NOMO-1 treated with dmso at 0.1 percent for 144 hours (cell line): ENCODE measurements around the gene KIF5A.
A peak's percentile ranks its signal among the peaks of the same experiment; 100 is the strongest.

Source experiments
- DNase-seq: peaks from one replicate; lab custom pipeline; 2025; ENCODE audit not compliant: unreplicated experiment; lab: John Stamatoyannopoulos, UW

KIF5A gene

DNA sequence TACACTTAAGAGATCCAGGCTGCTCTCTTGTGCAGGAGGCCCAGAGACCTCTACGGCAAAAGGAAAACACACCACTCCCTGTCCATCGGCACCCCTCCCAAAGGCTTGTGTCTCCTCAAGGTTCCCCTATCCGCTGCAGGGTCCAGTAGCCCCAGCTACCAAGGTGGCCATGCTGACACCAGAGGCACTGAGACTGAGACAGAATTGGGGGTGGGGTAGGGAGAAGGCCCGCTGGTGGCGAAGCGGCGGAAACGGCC, 30.1 kb upstream of the KIF5A start:
- no peak for DNase-seq

GRCh38 chr12:57520053-57520818, 29.6 kb upstream of the KIF5A start, which contains the start of gene DDIT3:
DDIT3 (minus strand) TSS chr12:57520514; CDS start chr12:57517406, 3,108 bp downstream.
- DNase-seq: peak; percentile 93

DNA sequence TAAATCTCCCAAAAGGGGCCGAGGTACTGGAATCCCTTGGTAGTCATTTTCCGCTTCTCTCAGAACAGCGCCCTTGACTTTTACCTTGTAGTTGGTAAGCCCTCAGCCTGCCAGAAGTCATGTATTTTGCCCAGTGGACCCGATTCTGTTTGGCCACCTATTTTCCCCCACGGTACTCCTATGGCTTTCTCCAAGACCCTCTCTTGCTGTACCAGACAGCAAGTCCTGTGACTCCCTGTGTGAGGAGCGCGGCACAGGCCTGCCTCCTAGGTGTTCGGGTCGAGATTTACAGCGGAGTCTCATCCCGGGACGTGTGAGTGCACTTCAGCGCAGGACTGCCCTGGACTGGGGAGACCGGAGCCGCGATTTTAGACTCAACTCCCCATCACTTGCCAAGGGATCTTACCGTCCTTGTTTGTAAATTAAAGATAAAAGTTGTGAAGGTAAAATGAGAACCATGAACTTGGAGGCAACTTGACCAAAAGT, 28.3 kb upstream of the KIF5A start:
- no peak for DNase-seq

GRCh38 chr12:57522011-57522886, 27.6 kb upstream of the KIF5A start, which contains the start of gene MBD6:
MBD6 (plus strand) TSS chr12:57522824; CDS start chr12:57524304, 1,480 bp downstream.
- DNase-seq: peak; percentile 88

- DNase-seq: peak; percentile 80
Observed at GRCh38 chr12:57522887-57523705, 26.7 kb upstream of the KIF5A start.

DNA sequence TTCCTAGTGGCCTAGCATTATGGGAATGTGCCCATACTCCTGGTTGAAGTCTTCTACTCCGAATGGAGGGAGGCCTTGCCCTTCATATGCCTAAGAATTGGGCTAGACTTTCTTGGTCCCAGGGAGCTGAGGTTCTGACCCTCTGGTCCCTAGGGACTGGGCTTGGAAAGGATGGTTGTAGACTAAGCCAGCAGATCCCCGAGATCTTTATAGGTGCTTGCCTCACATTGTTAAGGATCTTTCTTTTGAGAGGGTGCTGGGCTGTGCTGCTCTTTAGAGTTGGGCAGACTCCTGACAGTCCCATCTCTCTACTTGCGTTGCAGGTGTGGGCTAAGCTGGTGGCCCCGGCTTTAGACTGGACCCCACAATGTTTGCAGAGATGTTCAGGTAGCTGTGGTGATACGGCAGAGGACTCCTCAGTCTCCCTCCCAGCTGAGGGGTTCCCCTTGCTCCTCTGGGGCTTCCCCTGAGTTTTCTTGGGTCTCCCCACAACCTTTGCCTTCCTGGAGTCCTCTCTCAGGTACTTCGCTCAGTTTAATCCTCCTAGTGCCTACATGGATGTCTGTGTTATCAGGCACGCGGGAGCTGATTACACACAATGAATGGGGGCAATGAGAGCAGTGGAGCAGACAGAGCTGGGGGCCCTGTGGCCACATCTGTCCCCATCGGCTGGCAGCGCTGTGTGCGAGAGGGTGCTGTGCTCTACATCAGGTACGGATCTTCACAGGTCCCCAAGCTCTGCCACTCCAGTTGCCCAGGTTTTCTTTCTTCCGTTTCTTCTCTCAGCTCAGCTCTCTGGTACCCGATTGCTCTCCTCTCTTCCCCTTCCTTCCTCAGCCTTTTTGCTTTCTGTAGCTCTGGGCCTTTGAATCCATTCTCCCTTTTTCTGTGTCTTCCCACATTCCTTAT, 25.9 kb upstream of the KIF5A start:
- DNase-seq: no peak

DNA sequence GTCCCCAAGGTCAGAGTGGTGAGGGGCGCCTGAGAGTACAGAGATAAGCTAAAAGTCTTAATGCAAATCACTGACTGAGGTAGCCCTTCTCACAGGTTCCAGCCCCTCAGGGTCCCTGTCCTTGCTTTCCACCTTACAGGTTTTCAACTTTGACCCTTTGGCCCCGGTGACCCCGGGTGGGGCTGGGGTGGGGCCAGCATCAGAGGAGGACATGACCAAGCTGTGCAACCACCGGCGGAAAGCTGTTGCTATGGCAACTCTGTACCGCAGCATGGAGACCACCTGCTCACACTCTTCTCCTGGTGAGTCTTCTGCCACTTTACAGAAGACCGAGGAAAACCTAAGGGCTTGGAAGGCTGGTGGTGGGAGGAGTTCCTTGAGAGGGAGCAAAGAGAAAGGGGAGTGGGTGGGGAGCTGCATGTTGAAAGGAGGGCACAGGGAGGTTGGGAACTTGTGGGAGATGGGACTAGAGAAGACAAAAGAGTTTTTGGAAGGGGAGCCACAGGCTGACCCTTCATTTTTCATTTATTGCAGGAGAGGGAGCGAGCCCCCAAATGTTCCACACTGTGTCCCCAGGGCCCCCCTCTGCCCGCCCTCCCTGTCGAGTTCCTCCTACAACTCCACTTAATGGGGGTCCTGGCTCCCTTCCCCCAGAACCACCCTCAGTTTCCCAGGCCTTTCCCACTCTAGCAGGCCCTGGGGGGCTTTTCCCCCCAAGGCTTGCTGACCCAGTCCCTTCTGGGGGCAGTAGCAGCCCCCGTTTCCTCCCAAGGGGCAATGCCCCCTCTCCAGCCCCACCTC, 24.8 kb upstream of the KIF5A start:
- DNase-seq: no peak

GRCh38 chr12:57525615-57526383, 24.0 kb upstream of the KIF5A start:
- DNase-seq: no peak

GRCh38 chr12:57526477-57527126, 23.2 kb upstream of the KIF5A start:
- no peak for DNase-seq

GRCh38 chr12:57527184-57527583, 22.7 kb upstream of the KIF5A start:
- no peak for DNase-seq

- no peak for DNase-seq
Observed at GRCh38 chr12:57528176-57528575, 21.7 kb upstream of the KIF5A start.

GRCh38 chr12:57528831-57529555, 20.9 kb upstream of the KIF5A start:
- DNase-seq: no peak

GRCh38 chr12:57529831-57530230, 20.0 kb upstream of the KIF5A start:
- DNase-seq: no peak

- DNase-seq: no peak
Observed at GRCh38 chr12:57530396-57531142, 19.3 kb upstream of the KIF5A start.

DNA sequence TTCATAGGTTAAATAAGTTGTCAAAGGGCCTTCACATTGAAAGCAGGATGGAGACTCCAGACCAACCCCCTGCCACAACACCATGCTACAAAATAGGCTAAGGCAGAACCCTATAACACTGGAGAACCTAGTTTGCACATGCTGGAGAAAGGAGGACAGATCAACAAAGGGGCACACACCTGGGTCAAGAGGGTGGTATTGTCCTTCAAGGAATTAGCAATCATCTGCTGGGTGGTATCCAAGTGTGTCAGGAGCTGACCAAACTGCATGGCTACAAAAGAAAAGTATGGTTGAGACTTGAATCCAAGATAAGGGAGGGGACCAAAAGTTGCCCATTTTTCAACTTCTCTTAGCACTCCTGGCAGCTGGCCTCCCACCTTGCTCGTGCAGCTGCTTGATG, 18.0 kb upstream of the KIF5A start:
- DNase-seq: no peak

DNA sequence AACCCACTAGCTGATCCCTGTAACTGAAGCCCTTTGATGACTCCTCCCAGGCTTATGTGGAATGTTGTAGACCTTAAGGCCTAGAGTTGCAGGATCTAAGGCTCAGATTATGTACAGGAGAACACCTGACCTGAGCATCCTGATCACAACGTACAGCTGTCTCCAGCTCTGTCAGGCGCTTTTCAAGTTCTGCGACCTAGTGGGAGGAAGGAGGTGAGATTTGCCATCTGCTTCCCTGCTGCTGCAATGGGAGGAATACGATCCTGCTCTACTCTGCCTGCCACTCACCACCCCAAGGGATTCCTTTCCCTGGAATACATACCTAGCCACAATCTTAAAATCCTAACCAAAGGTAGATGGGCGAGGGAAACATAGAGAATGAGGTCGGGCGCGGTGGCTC, 16.7 kb upstream of the KIF5A start:
- DNase-seq: no peak

DNA sequence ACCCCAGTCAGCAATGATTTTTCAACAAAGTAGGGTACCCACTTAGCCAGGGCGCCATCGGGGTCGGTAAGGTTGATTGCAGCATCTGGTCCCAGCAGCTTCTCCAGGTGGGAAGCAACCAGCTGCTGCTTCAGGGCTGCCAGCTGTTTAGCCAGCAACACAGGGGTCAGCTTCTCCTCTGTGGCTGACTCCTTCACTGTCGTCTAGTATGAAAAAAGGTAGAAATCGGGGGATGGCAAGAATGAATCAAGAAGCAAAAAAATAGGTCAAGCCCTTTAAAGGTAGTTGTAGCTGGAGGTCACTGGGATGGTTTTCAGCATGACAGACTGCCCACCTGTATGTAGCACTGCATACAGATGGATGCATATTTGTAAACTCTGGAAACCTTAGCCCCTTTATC, 15.6 kb upstream of the KIF5A start:
- no peak for DNase-seq
